Dedifferentiated amniotic fluid mesenchymal stem cell (primary cell): ENCODE measurements around the gene BBOF1.

ENCODE experiments used
- DNase-seq: peaks from one replicate; pipeline ENCODE4 v3.0.0-alpha.2; 2016; ENCODE audit errors: extremely low spot score

BBOF1 gene

DNA sequence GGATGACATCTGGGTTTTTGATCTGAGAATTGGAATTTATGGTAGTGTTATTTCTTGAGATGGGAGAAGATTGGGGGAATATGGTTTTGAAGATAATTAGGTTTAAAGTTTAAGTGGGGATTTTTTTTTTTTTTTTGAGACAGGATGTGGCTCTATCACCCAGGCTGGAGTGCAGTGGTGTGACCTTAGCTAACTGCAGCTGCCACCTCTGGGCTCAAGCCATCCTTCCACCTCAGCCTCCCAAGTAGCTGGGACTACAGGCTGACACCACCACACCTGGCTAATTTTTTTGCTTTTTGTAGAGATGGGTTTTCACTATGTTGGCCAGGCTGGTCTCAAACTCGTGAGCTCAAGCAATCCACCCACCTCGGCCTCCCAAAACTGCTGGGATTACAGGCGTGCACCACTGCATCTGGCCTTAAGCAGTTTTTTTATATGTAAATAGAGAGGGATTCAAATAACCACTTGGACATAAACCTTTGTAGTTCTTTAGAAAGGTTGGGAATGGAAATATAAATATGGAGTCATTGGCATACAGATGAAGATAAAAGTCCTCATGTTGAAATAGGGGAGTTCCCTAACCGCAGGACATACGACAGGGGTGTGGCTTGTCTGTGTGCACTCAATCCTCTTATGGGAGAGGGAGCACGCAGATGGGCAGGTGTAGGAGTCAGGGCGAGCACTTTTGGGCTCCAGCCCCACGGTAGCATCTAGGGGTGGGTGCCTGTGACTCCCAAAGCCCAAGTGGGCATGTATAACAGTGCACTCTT, 70.3 kb downstream of the BBOF1 start:
- no peak for DNase-seq

DNA sequence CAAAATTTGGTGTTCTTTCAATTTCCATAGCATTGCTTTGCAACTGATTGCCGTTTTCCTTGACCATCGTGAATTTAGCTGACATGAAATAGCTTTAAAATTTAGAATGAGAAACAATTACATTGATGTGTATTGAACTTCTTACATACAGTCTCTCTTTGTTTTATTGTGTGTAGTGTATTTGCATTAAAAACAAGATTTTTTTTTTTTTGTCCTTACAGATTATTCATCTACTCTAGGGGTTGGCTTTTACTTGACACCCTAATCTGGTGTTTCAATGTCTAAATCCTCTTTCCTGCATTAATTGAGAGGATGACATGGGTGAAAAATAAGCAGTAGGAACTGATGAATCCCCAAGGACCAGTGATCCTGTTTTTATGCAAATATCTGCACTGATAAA, 86.2 kb downstream of the BBOF1 start:
- DNase-seq = no peak

GRCh38 chr14:74109369-74109768, 90.2 kb downstream of the BBOF1 start:
- DNase-seq = no peak

DNA sequence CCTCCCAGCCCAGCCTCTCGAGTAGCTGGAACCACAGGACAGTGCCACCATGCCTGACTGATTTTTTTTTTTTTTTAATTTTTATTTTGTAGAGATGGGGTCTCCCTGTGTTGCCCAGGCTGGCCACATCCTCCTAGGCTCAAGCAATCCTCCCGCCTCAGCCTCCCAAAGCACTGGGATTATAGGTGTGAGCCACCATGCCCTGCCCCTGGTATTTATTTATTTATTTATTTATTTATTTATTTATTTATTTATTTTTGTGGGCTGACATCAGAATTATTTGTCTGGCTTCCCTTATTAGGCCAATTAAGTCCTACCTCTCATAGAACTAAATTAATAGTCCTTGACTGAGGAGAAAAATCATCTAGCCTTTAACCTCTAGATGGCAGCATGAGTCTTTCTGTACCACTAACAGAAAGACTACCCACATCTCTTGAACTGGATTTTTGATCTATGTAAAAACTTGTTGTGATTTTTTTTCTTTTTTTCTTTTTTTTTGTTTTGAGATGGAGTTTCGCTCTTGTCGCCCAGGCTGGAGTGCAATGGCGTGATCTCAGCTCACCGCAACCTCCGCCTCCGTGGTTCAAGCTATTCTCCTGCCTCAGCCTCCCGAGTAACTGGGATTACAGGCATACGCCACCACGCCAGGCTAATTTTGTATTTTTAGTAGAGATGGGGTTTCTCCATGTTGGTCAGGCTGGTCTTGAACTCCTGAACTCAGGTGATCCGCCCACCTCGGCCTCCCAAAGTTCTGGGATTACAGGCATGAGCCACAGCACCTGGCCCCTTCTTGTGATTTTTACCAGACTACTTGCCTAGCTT, 92.5 kb downstream of the BBOF1 start:
- DNase-seq = peak; percentile 67
